HG02870 (cell line): ENCODE measurements around the gene CTU1.

Source experiments
- ATAC-seq: cut with Tn5 transposase; IDR thresholded peaks from one replicate; pipeline ENCODE4 v1.9.1; 2021; ENCODE audit warnings: mild to moderate bottlenecking, moderate library complexity; ENCODE audit not compliant: unreplicated experiment

Gene CTU1

GRCh38 chr19:51107406-51108065 is 673 bp downstream of the CTU1 start:
- no peak for ATAC-seq

GRCh38 chr19:51103926-51104341 is 4.3 kb downstream of the CTU1 start:
- ATAC-seq: no peak

GRCh38 chr19:51102991-51103390 is 5.2 kb downstream of the CTU1 start:
- ATAC-seq: no peak

GRCh38 chr19:51101171-51101865 is 6.9 kb downstream of the CTU1 start:
- no peak for ATAC-seq

- no peak for ATAC-seq
These were observed 7.6 kb downstream of the CTU1 start for GRCh38 chr19:51100601-51101000.

GRCh38 chr19:51099047-51099382 is 9.2 kb downstream of the CTU1 start:
- no peak for ATAC-seq

- ATAC-seq: no peak
These were observed 9.7 kb downstream of the CTU1 start for GRCh38 chr19:51098365-51099046.

GRCh38 chr19:51097796-51098195 is 10.4 kb downstream of the CTU1 start:
- ATAC-seq: no peak

GRCh38 chr19:51097166-51097738 is 11.0 kb downstream of the CTU1 start:
- ATAC-seq: no peak

GRCh38 chr19:51096473-51097165 is 11.6 kb downstream of the CTU1 start:
- no peak for ATAC-seq

GRCh38 chr19:51094696-51095279 is 13.4 kb downstream of the CTU1 start:
- ATAC-seq: no peak

GRCh38 chr19:51093510-51094345 is 14.5 kb downstream of the CTU1 start:
- no peak for ATAC-seq

GRCh38 chr19:51093101-51093500 is 15.1 kb downstream of the CTU1 start:
- ATAC-seq: no peak

GRCh38 chr19:51091895-51092873 is 16.0 kb downstream of the CTU1 start:
- no peak for ATAC-seq

GRCh38 chr19:51091126-51091525 is 17.1 kb downstream of the CTU1 start:
- no peak for ATAC-seq

GRCh38 chr19:51090471-51090870 is 17.7 kb downstream of the CTU1 start:
- ATAC-seq: no peak

GRCh38 chr19:51089786-51090185 is 18.4 kb downstream of the CTU1 start:
- no peak for ATAC-seq

GRCh38 chr19:51086153-51086850 is 21.9 kb downstream of the CTU1 start:
- no peak for ATAC-seq
